H1 (cell line): ENCODE results near the gene EML4.

Experiments used
- ATF2 ChIP-seq: IDR thresholded peaks from 2 replicates; pipeline ENCODE4 v1.6.1; 2012; ENCODE audit warnings: low read length, inconsistent platforms
- CBX8 ChIP-seq: fragments of 300-800, 300-1000 bp; sonication (generic); IDR thresholded peaks from 2 replicates; pipeline ENCODE4 v1.7.1; 2016; ENCODE audit warnings: low read depth, low read length, borderline replicate concordance
- EP300 ChIP-seq, 2 experiments: IDR thresholded peaks; 1 replicate in 1 of 2; 2 replicates in 1 of 2; pipeline ENCODE4 v1.6.1; 2011 to 2012; ENCODE audit warnings: low read depth in 2 of 2, low read length in 2 of 2, mild to moderate bottlenecking in 2 of 2, borderline replicate concordance in 1 of 2, inconsistent platforms in 1 of 2, moderate library complexity in 1 of 2
- SIN3A ChIP-seq, 2 experiments: IDR thresholded peaks in 1 of 2; conservative IDR thresholded peaks in 1 of 2; 2 replicates each; pipeline ENCODE4 v1.6.1; 2011 to 2012; ENCODE audit warnings: low read length in 2 of 2, improper control_type of control experiment in 1 of 2, low read depth in 1 of 2, mild to moderate bottlenecking in 1 of 2
- SP2 ChIP-seq: IDR thresholded peaks from 2 replicates; pipeline ENCODE4 v1.6.1; 2012; ENCODE audit warnings: mild to moderate bottlenecking, low read length, inconsistent platforms

DNA sequence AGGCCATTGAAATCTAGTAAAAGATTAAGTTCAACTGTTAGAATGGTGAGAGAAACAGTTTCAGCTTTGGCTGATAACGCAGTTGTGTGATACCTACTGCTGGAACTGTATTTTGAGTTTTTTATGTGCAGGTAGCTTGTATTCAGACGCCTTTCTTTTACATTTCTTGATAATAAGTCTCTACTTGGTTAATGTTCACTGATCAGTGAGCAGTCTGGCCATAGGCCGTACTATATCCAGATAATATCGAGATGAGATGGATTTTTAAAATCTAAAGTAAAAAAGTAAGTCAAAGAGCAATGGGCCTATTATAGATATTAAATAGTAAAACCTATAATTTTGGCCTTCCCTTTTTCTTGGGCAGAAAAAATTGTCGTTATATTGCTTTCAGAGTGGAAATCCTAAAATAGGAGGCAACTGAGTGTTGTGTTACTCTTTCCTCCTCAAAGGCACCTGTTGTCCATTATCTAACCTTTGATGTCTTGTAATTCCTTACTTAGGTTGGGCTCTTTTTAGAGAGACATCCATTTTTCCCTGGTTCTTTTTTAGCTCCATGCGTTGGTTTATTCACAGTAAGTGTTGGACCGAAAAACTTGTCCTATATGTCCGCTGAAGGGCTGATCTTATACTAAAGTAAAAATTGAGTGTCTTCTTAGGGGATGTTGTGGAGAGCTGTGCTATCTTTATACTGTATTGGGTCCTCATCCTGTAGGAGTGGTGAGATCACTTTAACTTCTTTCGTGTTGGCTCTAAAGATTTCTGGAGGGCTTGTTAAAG, 1.7 kb downstream of the EML4 start:
- TF ChIP-seq ATF2 (no peak), SIN3A (conservative IDR thresholded peaks at IDR 0.05 in 1 of 2, IDR thresholded peaks at IDR 0.05 in 1 of 2; ENCODE audit: low read depth in 1 of 2, low read length in 2 of 2) (no peak), CBX8 (no peak), EP300 (IDR thresholded peaks at IDR 0.05; ENCODE audit: borderline replicate concordance in 1 of 2, low read depth in 2 of 2, low read length in 2 of 2) (no peak), SP2 (no peak)
